NCI-H2171 treated with DMSO at 0.1 percent for 48 hours (cell line): ENCODE data around the gene DACH2.

Experiments
- DNase-seq: peaks from one replicate; lab custom pipeline; 2025; lab: John Stamatoyannopoulos, UW

DACH2 gene

DNA sequence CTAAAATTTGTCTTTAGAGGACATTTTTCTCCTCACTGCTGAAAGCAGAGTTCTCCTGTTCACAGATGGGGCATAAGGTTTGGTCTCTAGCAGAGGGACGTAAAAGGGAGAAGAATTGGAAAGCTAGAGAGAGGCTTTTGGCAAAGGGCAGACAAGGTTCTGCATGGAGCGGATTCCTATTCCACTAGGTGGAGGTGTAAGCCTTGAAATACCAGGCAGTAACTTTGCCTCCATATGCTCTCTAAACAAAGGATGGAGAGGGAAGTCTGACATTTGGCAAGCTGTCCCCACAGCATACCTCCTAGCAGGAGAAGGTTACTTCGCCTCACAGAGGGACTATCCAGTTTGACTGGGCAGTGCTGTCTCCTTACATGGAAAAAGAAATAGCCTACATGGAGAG, 174.7 kb downstream of the DACH2 start:
- DNase-seq, result no peak

DNA sequence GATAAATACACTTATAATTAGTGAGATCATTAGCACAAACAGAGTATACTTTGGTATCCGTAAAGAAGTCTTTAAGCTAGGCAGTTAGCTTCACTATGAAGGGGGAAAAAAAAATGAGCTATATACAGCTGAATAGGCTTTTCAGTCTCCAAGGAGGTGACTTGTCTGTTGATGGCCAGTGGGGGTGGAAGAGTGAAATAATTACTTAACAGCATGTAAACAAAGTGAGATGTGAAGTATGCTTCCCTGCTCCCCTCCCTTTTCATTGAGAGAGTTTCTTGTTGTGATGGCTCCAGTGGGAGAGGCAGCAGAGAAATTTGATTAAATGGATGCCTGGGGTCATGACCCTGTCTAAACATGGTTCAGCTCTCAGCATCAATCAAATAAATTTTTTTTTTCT, 180.9 kb downstream of the DACH2 start:
- DNase-seq, result no peak

DNA sequence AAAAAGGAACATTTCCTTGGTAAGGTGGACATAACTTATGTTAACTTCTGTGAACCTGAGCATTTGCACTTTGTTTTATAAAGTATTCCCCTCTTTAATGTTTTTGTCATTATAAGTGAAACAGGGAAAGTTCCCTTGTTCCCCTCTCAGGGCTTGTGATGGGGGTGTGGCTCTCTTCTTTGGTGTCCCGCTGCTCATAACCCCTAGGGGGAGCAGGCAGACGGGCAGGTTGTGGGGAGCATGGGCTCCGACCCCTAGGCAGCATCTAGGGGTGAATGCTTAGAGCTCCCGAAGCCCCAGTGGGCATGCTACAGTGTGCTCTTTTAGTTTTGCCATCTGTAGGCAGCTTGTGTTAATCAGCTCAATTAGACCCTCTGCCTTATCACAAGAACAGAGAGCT, 200.4 kb downstream of the DACH2 start:
- DNase-seq, result no peak

DNA sequence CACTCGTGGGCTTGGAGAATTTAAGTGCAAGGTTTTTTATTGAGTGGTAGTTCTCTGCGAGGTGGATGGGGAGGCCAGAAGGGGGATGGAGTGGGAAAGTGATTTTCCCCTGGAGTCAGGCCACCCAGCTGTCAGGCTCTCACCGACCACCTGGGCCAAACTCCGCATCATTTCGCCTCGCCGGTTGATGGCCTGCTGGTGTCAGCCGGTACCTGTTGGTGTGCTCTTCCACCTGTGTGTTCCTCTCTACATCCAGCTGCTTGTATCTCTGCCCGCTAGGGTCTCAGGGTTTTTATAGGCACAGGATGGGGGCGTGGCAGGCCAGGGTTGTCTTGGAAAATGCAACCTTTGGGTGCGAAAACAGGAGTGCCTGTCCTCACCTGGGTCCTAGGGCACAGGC, 200.9 kb downstream of the DACH2 start:
- no peak for DNase-seq

DNA sequence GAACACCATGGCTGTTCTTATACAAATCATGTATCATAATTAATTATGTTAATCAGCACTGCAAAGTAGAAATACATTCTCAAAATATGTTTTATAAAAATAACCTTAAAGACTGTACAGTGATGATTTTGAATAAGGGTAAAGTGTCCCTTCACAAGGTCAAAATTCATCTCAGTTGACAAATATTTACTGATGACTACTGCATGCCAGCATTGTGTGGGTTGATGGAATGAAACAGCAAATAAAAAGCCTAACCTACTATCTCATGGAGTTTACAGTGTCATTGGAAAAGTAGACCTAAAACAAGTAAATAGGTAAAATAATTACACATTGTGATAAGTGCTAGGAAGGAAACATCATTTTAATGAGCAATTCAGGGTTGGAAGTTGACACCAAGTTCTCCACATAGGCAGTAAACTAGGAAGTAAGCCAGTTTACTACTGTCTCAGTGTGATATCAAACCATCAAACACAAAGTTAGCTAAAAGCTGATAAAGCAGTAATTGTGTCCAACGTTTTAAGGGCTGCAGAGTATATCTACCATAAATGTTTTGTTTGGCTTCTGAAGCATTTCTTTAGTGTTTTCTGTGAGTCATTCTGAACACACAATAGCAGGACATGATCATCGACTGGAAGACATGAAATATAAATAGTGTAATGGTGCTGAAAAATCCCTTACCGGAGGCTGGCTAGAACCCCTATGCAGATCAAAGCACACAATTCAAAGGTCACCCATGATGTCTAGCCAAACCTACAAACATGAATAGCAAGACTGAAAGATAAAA, 221.8 kb downstream of the DACH2 start:
- DNase-seq, result no peak

DNA sequence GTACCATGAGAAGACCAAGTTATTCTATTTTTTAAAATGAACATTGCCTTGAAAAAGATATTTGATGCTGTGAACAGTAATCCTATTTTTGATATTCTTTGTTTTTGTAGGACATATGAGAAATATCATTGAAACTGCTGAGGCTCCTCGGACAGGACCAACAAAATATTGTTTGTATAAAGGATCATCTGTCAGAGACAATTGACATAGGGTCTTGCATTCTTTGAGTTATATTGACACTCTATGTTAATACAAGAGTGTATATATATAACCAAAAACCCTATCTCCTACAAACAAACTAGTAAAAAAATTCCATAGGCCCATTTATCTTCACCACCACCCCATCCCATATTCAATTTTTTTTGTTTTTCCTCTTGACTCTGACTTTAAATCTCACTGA, 222.7 kb downstream of the DACH2 start:
- DNase-seq, result no peak

DNA sequence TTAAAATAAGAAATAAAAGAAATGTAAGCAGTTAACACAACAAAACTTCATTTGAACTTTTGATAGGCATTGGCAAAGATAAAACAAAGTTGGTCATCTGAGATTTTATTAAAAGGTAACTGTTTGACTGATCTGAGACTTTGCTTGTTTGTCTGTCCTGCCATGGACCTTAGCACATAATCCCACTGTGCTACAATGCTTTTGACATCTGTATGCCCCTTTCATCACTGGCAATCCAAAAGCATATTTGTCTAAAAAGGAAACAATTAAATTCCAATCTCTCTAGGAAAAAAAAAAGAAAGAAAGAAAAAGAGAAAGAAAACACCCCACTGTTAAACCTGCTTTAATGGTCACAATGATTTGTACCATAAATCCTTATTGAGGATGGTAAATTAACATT, 231.0 kb downstream of the DACH2 start:
- DNase-seq, result no peak

DNA sequence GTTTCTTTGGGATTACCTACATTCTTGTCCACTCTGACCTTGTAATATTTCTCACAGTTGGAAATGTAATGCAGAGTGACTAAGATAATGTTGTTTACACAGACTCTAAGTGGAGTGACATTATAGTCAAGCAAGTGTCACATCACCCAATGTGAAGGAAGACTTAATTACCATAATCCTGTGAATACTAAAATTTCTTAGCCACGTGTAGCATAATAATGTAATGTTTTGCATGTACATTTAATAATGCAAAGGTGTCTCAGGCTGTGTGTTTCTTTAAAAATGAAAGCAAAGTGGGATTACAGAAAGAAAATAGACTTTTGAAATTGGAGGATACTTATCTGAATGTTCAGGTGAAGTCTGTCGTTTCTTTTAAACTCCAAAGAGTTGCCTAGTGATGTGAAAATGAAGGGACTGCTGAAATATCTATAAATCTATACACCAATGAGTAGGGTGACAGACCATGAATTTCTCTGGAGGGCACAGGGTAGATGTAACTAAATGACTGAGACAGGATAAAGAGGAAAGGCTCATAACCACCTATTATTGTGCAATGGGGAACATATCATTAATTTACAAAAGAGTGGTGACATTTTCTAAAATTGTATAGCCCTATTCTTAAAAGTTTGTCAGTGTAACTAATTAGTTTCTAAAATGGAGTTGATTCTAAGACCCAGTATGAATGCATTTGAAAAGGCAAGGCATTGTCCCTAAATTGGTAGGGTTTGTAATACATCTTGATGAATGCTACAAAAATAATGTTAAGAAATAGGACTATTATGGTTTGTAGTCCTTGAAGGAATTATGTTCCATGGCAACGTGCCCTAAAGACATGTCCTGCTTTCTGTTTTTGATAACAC, 235.7 kb downstream of the DACH2 start:
- DNase-seq, result no peak

DNA sequence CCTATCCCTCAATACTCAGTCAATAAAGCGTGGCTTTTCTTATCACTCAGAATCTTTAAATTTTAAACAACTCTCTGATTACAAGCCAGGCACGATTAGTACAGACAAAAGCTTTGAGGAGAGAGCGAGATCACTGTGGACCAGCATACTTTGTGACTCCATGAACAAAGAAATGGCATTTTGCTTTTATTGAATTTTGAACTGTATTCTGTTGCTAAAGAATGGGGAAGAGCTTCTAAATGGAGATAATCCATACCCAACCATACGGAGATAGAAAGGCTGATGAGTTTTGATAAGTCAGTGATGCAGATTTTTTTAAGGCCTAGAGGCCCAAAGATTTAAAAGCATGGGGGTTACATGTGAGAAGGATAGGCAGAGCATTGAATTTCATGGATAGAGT, 259.1 kb downstream of the DACH2 start:
- no peak for DNase-seq

DNA sequence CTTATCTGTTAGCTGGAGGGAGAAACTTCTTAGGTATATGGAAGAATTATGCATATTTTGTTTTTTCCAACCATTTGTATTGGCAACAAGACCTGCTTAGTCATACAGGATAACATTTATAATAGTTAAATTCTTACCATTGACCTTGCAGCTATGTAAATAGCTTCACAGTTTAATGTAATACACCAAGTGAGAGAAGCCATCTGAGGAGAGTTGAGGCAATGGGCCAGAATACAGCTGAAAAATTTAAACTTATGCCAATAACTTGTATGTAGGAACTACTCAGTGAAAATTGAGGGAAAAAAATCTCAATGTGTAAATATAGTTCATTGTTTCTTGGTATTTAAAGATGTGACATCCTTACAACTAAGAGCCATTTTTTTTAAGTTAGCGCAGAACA, 273.5 kb downstream of the DACH2 start:
- no peak for DNase-seq

DNA sequence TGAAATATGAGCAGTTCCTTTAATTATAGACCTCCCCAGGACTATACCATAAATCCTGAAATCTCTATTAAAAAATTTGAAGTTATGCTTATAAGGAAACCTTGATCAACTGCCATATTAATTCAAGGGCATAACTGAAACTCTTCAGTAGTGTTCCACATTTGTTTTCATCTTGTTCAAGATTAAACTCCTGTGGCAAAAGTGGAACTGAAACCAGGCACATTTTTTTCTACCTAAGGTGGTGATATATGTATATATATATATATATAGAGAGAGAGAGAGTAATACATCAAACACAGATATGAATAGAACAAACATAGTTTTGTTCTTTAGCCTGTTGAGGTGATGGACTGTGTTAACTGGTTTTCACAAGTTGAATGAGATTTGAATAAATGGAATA, 287.9 kb downstream of the DACH2 start:
- DNase-seq, result no peak

DNA sequence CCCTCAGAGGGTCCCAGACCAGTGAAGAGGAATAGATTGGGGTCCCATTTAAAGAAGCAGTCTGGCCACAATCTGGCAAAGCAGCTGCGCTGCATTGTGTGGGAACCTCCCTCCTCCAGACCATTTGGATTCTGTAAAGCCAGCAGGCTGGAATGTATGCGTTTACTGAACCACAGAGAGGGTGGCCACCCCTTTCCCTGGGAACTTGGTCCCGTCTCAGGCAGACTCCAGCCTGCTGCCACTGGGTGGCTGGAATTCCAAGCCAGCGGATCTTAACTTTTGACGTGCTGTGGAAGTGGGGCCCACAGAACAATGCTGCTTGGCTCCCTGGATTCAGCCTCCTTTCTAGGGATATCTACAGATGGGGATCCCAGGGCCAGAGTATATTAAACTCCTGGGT, 307.2 kb downstream of the DACH2 start:
- DNase-seq, result no peak

DNA sequence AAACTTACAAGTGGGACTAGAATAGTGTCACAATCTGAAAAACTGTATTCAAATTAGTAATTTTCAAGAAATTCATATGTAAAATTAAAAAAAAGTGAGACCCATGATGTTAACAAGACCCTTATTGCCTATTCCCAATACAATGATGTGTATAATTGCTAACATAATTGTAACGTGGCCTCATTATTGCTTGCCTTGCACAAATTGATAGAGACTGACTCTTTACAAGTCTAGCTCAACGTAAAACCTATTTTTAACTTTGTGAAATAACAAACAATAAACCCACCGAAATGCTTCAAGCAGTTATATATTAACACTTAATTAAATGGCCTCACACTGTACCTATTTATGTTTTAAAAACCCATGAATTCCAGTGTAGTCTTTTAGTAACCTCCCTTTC, 312.5 kb downstream of the DACH2 start:
- no peak for DNase-seq

DNA sequence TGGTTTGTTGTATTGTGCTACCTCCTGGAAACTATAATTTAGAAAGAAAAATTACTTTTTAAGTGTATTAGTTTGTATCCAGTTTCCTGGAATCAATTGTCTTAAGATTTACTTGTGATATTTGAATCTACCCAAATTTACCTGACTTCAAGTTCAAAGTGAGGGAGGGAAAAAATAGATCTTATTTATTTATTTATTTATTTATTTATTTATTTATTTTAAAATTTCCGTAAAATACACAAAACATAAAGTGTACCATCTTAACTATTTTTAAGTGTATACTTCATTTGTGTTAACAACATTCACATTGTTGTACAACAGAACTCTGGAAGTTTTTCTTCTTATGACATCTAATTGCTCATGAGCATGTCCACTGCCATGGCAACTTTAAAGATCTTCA, 356.0 kb downstream of the DACH2 start:
- no peak for DNase-seq

DNA sequence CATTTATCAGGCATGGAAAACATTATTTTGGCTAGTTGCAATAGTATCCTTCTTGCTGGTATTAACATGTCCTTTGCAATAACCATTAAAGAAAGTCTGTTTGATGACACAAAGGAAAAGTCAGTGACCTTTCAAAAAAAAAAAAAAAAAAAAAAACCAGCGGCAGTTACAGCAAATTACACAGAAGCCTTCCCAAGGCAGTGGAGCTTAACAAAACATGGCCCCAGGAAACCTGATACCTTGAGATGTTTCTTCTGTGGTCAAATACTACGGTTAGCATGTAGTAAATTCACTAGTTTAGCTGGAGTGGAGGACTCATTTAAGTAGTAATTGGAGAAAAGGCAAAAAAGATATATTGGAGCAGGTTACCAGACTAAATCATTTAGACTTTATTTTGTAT, 359.1 kb downstream of the DACH2 start:
- no peak for DNase-seq

DNA sequence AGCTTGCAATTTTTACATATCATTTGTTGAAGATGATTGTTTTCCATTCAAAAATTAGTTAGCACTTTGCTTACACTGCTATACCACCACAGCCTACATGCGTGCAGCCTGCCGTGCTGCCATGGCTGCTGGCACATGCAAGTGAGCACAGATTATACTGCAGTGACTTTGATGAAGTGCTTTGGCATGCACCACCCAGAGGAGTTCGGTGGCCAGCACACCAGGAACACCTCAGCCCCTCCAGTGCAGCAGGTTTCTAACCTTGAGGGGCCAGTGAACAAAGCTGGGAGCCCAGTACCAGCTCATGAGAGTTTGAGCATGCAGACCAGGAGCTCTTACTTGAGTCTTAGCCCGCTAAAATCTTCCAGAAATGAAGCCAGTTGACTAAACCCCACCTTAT, 431.5 kb downstream of the DACH2 start:
- no peak for DNase-seq

DNA sequence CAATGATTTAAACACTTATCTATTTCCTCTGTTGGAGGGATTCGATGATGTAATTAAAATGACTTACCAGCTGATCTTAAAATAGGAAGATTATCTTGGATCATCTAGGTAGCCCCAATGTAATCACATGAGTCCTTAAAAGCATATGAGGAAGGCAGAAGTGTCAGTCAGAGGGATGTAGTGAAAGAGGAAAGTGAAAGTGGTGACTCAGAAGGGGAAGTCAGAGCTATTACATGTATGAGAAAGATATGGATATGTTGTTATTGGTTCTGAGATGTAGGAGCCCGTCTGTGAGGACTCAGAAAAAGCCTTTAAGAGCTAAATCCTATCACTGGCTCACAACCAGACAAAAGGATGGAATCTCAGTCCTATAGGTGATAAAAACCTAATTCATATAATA, 456.4 kb downstream of the DACH2 start:
- no peak for DNase-seq

DNA sequence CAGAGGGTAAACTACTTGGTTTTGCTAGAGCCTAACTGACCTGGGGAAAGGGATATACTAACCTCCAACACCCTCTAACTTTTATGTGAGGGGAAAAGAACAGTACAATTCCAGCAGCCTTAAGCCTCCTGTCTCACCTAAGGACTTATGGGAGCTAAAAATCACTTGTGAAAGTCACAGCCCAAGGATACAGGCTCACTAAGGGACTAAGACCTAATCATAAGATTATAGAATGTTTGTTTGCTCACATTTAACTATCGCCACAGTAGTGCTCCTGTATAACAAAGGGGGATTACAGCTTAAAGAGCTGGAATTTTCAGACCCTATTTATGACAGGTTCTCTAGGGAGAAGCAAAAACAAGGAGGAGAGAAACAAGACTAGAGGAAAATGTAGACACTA, 548.7 kb downstream of the DACH2 start:
- DNase-seq, result no peak

DNA sequence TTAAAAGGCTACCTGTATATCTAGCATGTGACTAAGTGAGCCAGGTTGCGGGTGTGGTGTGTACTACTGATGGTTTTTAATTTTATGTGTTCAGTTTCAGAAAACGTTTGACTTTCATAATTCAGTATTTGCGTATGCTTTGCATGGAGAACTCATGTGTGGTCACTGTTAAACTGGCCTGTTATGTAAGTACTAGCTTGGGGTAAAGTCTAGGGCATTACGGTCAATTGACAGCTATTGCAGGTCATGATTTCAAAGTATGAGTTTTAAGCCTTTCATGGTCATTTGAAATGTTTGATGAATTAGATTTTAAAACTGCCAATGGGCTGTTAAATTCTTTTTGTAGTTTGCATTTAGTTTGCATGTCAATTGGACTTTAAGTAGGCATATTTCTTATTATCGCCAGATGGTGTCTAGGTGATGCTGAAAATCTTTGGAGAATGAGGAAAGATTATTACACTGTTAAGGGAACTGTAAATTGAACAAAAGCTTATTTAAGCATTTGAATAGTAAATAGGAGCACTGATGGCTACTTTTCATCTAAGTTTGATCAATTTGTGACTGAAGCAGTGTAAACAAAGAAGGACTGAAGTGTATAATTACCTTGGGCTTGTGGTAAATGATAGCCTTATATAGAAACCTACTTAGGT, 563.4 kb downstream of the DACH2 start:
- DNase-seq, result no peak

DNA sequence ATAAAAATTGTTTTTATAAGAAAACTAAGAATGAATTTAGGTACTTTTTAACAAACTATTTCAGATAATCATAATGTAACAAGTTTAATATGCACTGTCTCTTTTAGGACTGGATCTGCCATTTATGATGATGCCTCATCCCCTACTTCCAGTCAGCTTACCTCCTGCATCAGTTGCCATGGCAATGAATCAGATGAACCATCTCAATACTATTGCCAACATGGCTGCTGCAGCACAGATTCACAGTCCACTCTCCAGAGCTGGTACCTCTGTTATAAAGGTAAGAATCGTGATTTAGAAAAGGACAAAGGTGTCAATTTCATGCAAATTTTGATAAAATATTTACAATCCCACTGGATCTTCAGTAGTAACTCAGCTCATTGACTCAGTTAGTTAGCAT, 566.2 kb downstream of the DACH2 start:
- DNase-seq, result no peak

DNA sequence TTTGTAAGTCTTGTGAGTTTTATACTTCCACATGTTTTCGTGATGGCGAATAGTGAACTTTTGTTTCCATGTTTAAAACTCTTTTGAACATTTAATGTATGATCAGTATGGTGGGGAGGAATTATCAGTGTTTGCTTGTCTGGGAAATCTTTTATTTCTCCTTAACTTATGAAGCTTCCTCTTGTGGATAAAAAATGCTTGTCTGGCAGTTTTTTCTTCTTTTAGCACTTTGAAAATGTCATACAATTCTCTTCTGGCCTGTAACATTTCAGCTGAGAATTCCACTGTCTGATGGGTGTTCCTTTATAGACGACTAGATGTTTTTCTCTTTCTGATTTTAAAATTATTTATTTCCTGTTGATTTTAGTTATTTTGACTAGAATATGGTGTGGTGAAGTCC, 576.0 kb downstream of the DACH2 start:
- no peak for DNase-seq

DNA sequence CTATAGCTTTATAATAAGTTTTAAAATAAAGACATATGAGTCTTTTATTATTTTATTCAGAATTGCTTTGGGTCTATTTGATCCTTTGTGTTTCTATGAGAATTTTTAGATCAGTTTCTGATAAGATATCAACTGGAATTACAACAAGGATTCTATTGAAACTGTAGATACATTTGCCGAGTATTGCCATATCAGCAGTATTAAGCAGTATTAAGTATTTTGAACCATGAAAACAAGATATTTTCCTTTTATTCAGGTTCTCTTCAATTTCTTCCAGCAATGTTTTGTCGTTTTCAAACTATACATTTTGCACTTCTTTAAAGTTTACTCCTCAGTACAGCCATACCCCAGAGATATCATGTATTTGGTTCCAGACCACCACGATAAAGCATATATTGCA, 598.8 kb downstream of the DACH2 start:
- DNase-seq, result no peak

DNA sequence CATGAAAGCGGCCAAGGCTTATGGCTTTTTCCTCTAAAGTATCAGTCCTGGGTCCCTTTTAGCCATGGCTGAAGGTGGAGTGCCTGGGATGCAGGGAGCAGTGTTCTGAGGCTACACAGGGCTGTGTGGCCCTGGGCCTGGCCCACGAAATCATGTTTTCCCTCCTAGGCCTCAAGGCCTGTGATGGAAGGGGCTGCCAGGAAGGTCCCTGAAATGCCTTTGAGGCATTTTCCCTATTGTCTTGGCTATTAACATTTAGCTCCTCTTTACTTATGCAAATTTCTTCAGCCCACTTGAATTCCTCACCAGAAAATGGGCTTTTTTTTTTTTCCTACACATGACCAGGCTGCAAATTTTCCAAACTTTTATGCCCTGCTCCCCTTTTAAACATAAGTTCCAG, 657.0 kb downstream of the DACH2 start:
- no peak for DNase-seq
